Ascending aorta (tissue), 2 donors: ENCODE data around the gene GLS. TPM values are rescaled to one million over a fixed set of nuclear protein-coding genes. Genes with fewer than 3 reads are reported as not detected.

Experiments
- DNase-seq, 2 donors: peaks; one replicate each; pipeline ENCODE4 v3.0.0-alpha.2; 2019; ENCODE audit warnings: low spot score in 2 of 2
- H3K27ac ChIP-seq, 2 donors: fragments of 200-600 bp; sonication (generic); one replicate each; pipeline ENCODE4 v1.5.1; 2016 to 2017; ENCODE audit warnings: mild to moderate bottlenecking in 1 of 2
- H3K27me3 ChIP-seq: fragments of 200-600 bp; sonication (generic); one replicate; pipeline ENCODE4 v1.5.1; 2017
- H3K36me3 ChIP-seq, 2 donors: fragments of 200-600 bp; sonication (generic); one replicate each; pipeline ENCODE4 v1.5.1; 2016
- H3K4me1 ChIP-seq, 2 donors: fragments of 200-600 bp; sonication (generic); one replicate each; pipeline ENCODE4 v1.5.1; 2016 to 2017; ENCODE audit warnings: mild to moderate bottlenecking in 1 of 2
- H3K4me3 ChIP-seq, 2 donors: fragments of 200-600 bp; sonication (generic); one replicate each; pipeline ENCODE4 v1.5.1; 2016 to 2017; ENCODE audit warnings: mild to moderate bottlenecking in 1 of 2
- H3K9me3 ChIP-seq, 2 donors: fragments of 200-600 bp; sonication (generic); one replicate each; pipeline ENCODE4 v1.5.1; 2016
- intact Hi-C: fragments of 100-400 bp; cut with DNase I; formaldehyde crosslinking; loops from one replicate; pipeline ENCODE4 v1.15.1; 2023
- total RNA-seq: library from RNA; depleted of rRNA; stranded (reverse); fragments of >200 nt; gene quantifications from one replicate; pipeline ENCODE4 v1.1.0, GENCODE V29; 2016
- TF ChIP-seq, protein P1 (sequence below), 3 experiments: fragments of 200-600 bp in 2 of 3; fragments of 450-650 bp in 1 of 3; sonication (generic) in 2 of 3; IDR thresholded peaks; one replicate each; pipeline ENCODE4 v1.5.1; 2016 to 2019; ENCODE audit warnings: antibody characterized with exemption in 3 of 3, mild to moderate bottlenecking in 1 of 3, moderate library complexity in 1 of 3

Gene GLS
- total RNA-seq, 1 donor from 2014 or later, result 132 TPM

GRCh38 chr2:190984595-190984994, 104.0 kb downstream of the GLS start:
- DNase-seq, result no peak
- intact Hi-C loops, result no loop called here
- no peak overlapping the region for H3K27ac ChIP-seq
- no peaks in the 10 kb centered on the region for H3K9me3 ChIP-seq
- TF ChIP-seq, protein P1, sequence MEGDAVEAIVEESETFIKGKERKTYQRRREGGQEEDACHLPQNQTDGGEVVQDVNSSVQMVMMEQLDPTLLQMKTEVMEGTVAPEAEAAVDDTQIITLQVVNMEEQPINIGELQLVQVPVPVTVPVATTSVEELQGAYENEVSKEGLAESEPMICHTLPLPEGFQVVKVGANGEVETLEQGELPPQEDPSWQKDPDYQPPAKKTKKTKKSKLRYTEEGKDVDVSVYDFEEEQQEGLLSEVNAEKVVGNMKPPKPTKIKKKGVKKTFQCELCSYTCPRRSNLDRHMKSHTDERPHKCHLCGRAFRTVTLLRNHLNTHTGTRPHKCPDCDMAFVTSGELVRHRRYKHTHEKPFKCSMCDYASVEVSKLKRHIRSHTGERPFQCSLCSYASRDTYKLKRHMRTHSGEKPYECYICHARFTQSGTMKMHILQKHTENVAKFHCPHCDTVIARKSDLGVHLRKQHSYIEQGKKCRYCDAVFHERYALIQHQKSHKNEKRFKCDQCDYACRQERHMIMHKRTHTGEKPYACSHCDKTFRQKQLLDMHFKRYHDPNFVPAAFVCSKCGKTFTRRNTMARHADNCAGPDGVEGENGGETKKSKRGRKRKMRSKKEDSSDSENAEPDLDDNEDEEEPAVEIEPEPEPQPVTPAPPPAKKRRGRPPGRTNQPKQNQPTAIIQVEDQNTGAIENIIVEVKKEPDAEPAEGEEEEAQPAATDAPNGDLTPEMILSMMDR (IDR thresholded peaks at IDR 0.05), result no peak
- peaks cover 74 to 95% of the 10 kb centered on the region in 2 donors for H3K36me3 ChIP-seq
- H3K27me3 ChIP-seq, result no peaks in the 10 kb centered on the region
- H3K4me1 ChIP-seq, result peaks cover 0 to 9% of the 10 kb centered on the region in 2 donors
- H3K4me3 ChIP-seq, result no peak overlapping the region

- Histone ChIP-seq H3K4me1 (no peaks in the 10 kb centered on the region), H3K9me3 (no peaks in the 10 kb centered on the region), H3K4me3 (no peak overlapping the region), H3K27ac (no peak overlapping the region), H3K27me3 (no peaks in the 10 kb centered on the region), H3K36me3 (peaks cover 77 to 97% of the 10 kb centered on the region in 2 donors)
- intact Hi-C loops, result no loop called here
- TF ChIP-seq, protein P1 (IDR thresholded peaks at IDR 0.05), result no peak
- DNase-seq, result no peak
Observed at GRCh38 chr2:190986221-190986953, 105.8 kb downstream of the GLS start.

GRCh38 chr2:190987116-190987515, 106.5 kb downstream of the GLS start:
- no peak overlapping the region for H3K27ac ChIP-seq
- H3K4me3 ChIP-seq, result no peak overlapping the region
- intact Hi-C loops, result no loop called here
- H3K4me1 ChIP-seq, result no peaks in the 10 kb centered on the region
- peaks cover 79 to 90% of the 10 kb centered on the region in 2 donors for H3K36me3 ChIP-seq
- DNase-seq, result no peak
- no peaks in the 10 kb centered on the region for H3K27me3 ChIP-seq
- TF ChIP-seq, protein P1 (IDR thresholded peaks at IDR 0.05), result no peak
- no peaks in the 10 kb centered on the region for H3K9me3 ChIP-seq

- H3K4me1 ChIP-seq, result no peaks in the 10 kb centered on the region
- intact Hi-C loops, result no loop called here
- no peak overlapping the region for H3K4me3 ChIP-seq
- peaks cover 72 to 86% of the 10 kb centered on the region in 2 donors for H3K36me3 ChIP-seq
- no peak for DNase-seq
- H3K9me3 ChIP-seq, result no peaks in the 10 kb centered on the region
- H3K27me3 ChIP-seq, result no peaks in the 10 kb centered on the region
- H3K27ac ChIP-seq, result no peak overlapping the region
- TF ChIP-seq, protein P1 (IDR thresholded peaks at IDR 0.05), result no peak
Observed at GRCh38 chr2:190987938-190988337, 107.3 kb downstream of the GLS start.

DNA sequence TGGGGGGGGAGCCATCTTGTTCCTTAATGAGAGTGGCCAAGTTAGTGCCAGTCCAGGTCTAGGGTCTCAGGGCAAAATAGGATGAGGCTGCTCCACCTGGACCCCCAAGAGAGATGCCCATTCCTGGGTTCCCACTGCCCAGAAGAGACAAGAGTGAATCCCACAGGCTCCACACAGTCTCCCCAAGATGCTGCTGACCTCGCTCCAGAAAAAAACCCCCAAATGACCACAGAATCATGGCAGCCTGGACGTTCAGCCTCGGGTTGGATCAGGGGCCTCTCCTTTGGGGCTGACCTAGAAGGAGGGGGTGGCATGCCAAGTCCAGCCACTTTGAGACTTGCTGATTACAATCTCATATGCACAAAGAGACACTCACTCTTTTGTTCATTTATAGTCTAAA, 108.3 kb downstream of the GLS start:
- TF ChIP-seq, protein P1 (IDR thresholded peaks at IDR 0.05), result no peak
- Histone ChIP-seq H3K36me3 (peaks cover 69 to 86% of the 10 kb centered on the region in 2 donors), H3K4me1 (no peaks in the 10 kb centered on the region), H3K27ac (no peak overlapping the region), H3K9me3 (no peaks in the 10 kb centered on the region), H3K27me3 (no peaks in the 10 kb centered on the region), H3K4me3 (no peak overlapping the region)
- DNase-seq, result no peak
- intact Hi-C loops, result no loop called here
